HG03378 (cell line): ENCODE data around the gene TNFRSF4.

ENCODE experiments used
- ATAC-seq: cut with Tn5 transposase; IDR thresholded peaks from one replicate; pipeline ENCODE4 v1.9.1; 2021; ENCODE audit warnings: mild to moderate bottlenecking, moderate library complexity; ENCODE audit not compliant: unreplicated experiment

The TNFRSF4 gene

GRCh38 chr1:1171161-1171545, 42.8 kb downstream of the TNFRSF4 start:
- ATAC-seq, result no peak

- no peak for ATAC-seq
Observed at GRCh38 chr1:1170215-1171091, 43.5 kb downstream of the TNFRSF4 start.

- no peak for ATAC-seq
Observed at GRCh38 chr1:1169429-1170214, 44.3 kb downstream of the TNFRSF4 start.

GRCh38 chr1:1168451-1169411, 45.2 kb downstream of the TNFRSF4 start:
- no peak for ATAC-seq

- no peak for ATAC-seq
Observed at GRCh38 chr1:1167841-1168450, 46.0 kb downstream of the TNFRSF4 start.

- no peak for ATAC-seq
Observed at GRCh38 chr1:1167398-1167821, 46.5 kb downstream of the TNFRSF4 start.

- no peak for ATAC-seq
Observed at GRCh38 chr1:1166642-1167397, 47.1 kb downstream of the TNFRSF4 start.

- no peak for ATAC-seq
Observed at GRCh38 chr1:1165900-1166421, 48.0 kb downstream of the TNFRSF4 start.

- ATAC-seq, result no peak
Observed at GRCh38 chr1:1165485-1165884, 48.5 kb downstream of the TNFRSF4 start.

GRCh38 chr1:1164701-1165451, 49.1 kb downstream of the TNFRSF4 start:
- no peak for ATAC-seq

GRCh38 chr1:1164361-1164700, 49.6 kb downstream of the TNFRSF4 start:
- ATAC-seq, result no peak

GRCh38 chr1:1163538-1164070, 50.3 kb downstream of the TNFRSF4 start:
- ATAC-seq, result no peak

GRCh38 chr1:1162597-1163537, 51.1 kb downstream of the TNFRSF4 start:
- ATAC-seq, result no peak

GRCh38 chr1:1161683-1162079, 52.3 kb downstream of the TNFRSF4 start:
- no peak for ATAC-seq
